Measurements from ENCODE around the gene SCD. TPM values are rescaled to one million over a fixed set of nuclear protein-coding genes. Genes with fewer than 3 reads are reported as not detected.

The SCD gene
- total RNA-seq, 2 donors from 2014 or later = 7.7 to 14.9 TPM

- intact Hi-C loops (cut with DNase I) = no loop called here
Measured at GRCh38 chr10:100380400-100380799, 33.4 kb downstream of the SCD start.

GRCh38 chr10:100382553-100382952, 35.5 kb downstream of the SCD start:
- intact Hi-C loops (cut with DNase I) = no loop called here
- no peak for DNase-seq (ENCODE audit: low spot score)

More at GRCh38 chr10:100380400-100380799, 33.4 kb downstream of the SCD start:
- no peak for DNase-seq (ENCODE audit: low spot score)

- intact Hi-C loops (cut with DNase I) = no loop called here
- DNase-seq (ENCODE audit: low spot score) = no peak
Measured at GRCh38 chr10:100383251-100383650, 36.2 kb downstream of the SCD start.

- intact Hi-C loops (cut with DNase I) = no loop called here
- DNase-seq (ENCODE audit: low spot score) = no peak
Measured at GRCh38 chr10:100391163-100392002, 44.4 kb downstream of the SCD start.

- intact Hi-C loops (cut with DNase I) = no loop called here
- DNase-seq (ENCODE audit: low spot score) = no peak
Measured at GRCh38 chr10:100392686-100393003, 45.6 kb downstream of the SCD start.

GRCh38 chr10:100395626-100396025, 48.6 kb downstream of the SCD start:
- intact Hi-C loops (cut with DNase I) = no loop called here
- DNase-seq (ENCODE audit: low spot score) = no peak

GRCh38 chr10:100396605-100397004, 49.6 kb downstream of the SCD start:
- intact Hi-C loops (cut with DNase I) = no loop called here
- DNase-seq (ENCODE audit: low spot score) = no peak

- intact Hi-C loops (cut with DNase I) = no loop called here
- no peak for DNase-seq (ENCODE audit: low spot score)
Measured at GRCh38 chr10:100401631-100402328, 54.7 kb downstream of the SCD start.

- intact Hi-C loops (cut with DNase I) = no loop called here
Measured at GRCh38 chr10:100403734-100404133, 56.7 kb downstream of the SCD start.

GRCh38 chr10:100413173-100413572, 66.1 kb downstream of the SCD start:
- intact Hi-C loops (cut with DNase I) = no loop called here
- DNase-seq (ENCODE audit: low spot score) = no peak

More at GRCh38 chr10:100403734-100404133, 56.7 kb downstream of the SCD start:
- DNase-seq (ENCODE audit: low spot score) = no peak

Other genes starting within 250 kb of the SCD start
- gene ERLIN1, start 161.2 kb upstream of the SCD start, total RNA-seq = 10 to 100 TPM; 17.3 to 20.0 TPM
- 10 to 100 TPM; 18.3 to 20.8 TPM for gene CHUK, start 117.6 kb upstream of the SCD start, total RNA-seq
- 10 to 100 TPM; 13.0 to 18.9 TPM for gene CWF19L1, start 79.6 kb upstream of the SCD start, total RNA-seq
- 10 to 100 TPM; 23.6 to 24.6 TPM for gene BLOC1S2, start 60.6 kb upstream of the SCD start, total RNA-seq
- not detected for gene PKD2L1, start 17.0 kb upstream of the SCD start, total RNA-seq
- gene WNT8B, start 115.8 kb downstream of the SCD start, total RNA-seq = not detected
- 1 to 10 TPM; 7.0 to 9.5 TPM for gene SEC31B, start 172.6 kb downstream of the SCD start, total RNA-seq
- gene NDUFB8, start 182.6 kb downstream of the SCD start, total RNA-seq = 100 to 1,000 TPM; 139 to 152 TPM
- 10 to 100 TPM; 30.8 to 40.0 TPM for gene HIF1AN, start 188.7 kb downstream of the SCD start, total RNA-seq

Measured in posterior vena cava (tissue), 2 donors.